Measurements from ENCODE around the gene TDRD7.
"Not testable (repeated sequence)": the region's sequence is repeated elsewhere in the genome, so short reads cannot be mapped to it uniquely, and the experiment has no call there.

Gene TDRD7

GRCh38 chr9:97498846-97499245 lies 87.0 kb downstream of the TDRD7 start:
- Mint-ChIP-seq H3K4me1 (ENCODE audit: low read depth) (peaks cover 11% of the 10 kb centered on the region), H3K36me3 (peaks cover 12% of the 10 kb centered on the region), H3K27me3 (peaks cover 31% of the 10 kb centered on the region)
- not testable (repeated sequence) for H3K27ac Mint-ChIP-seq; H3K9me3 Mint-ChIP-seq (ENCODE audit: low read depth); H3K4me3 Mint-ChIP-seq

DNA sequence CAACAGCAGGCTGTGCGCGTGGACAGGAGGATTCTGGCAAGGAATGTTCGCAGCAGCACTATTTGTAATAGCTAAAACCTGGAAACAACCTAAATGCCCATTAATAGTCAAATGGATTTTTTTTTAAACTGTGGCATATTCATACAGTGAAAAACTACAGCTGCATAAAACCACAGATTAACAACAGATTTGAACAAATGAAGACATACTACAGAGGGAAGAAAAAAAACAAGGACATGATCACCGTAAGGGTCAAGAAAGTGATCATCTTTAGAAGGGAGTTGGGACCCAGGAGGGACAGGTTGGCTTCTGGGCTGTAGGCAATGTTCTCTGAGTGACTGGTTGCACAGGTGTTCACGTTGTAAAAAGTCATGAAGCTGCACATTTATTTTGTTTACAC lies 88.4 kb downstream of the TDRD7 start:
- Mint-ChIP-seq H3K9me3 (ENCODE audit: low read depth) (no peaks in the 10 kb centered on the region), H3K27ac (no peak overlapping the region), H3K27me3 (peaks cover 42% of the 10 kb centered on the region), H3K36me3 (peaks cover 12% of the 10 kb centered on the region), H3K4me3 (peak overlapping the region; percentile 74), H3K4me1 (ENCODE audit: low read depth) (peaks cover 11% of the 10 kb centered on the region)

DNA sequence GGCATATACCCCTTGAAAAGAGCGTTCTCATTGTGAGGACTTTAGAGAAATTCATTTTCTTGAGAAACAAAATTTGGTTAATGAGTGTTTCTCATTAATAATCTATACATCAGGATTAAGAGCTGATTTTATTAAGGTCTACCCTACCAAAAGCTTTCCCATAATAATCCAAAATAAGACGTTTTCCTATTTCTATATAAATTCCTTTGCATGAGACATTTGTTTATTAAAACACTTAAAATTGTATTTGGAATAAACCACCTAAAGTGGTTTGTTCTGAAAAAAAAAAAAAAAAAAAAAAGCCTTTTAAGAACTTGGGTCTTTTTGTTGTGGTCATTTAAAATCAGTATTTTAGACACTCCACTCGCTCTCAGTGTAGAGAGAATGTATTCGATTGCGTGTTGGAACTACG lies 88.9 kb downstream of the TDRD7 start:
- H3K27ac Mint-ChIP-seq, result peak overlapping the region; percentile 11
- H3K27me3 Mint-ChIP-seq, result peaks cover 42% of the 10 kb centered on the region

GRCh38 chr9:97501177-97501971 lies 89.5 kb downstream of the TDRD7 start, which contains the start of gene TMOD1:
TMOD1 (plus strand) TSS chr9:97501666; CDS start chr9:97524189, 22,523 bp downstream.
- Mint-ChIP-seq H3K4me1 (ENCODE audit: low read depth) (peaks cover 11% of the 10 kb centered on the region), H3K27ac (peak within 1 kb of the TSS; percentile 11), H3K4me3 (peak within 1 kb of the TSS; percentile 84), H3K27me3 (peaks cover 42% of the 10 kb centered on the region), H3K9me3 (ENCODE audit: low read depth) (no peaks in the 10 kb centered on the region), H3K36me3 (peaks cover 8% of the 10 kb centered on the region)

More for the DNA sequence above, 88.9 kb downstream of the TDRD7 start:
- H3K4me1 Mint-ChIP-seq (ENCODE audit: low read depth), result peaks cover 11% of the 10 kb centered on the region
- H3K4me3 Mint-ChIP-seq, result peak overlapping the region; percentile 84
- peaks cover 12% of the 10 kb centered on the region for H3K36me3 Mint-ChIP-seq
- H3K9me3 Mint-ChIP-seq (ENCODE audit: low read depth), result no peaks in the 10 kb centered on the region

DNA sequence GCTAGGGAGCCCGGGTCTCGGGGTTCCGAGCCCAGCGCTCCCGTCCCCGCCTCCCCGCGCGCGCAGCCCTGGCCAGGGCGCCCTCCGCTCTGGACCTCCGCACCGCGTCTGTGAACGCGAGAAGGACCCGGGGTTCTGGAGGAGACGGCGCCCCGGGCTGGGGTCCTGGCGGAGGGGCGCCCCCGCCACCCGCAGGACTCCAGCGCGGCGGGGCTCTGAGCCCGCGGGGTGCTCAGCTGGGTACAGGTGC lies 90.0 kb downstream of the TDRD7 start:
- Mint-ChIP-seq H3K27me3 (peaks cover 42% of the 10 kb centered on the region), H3K4me3 (peak overlapping the region; percentile 78), H3K9me3 (ENCODE audit: low read depth) (no peaks in the 10 kb centered on the region), H3K27ac (no peak overlapping the region), H3K4me1 (ENCODE audit: low read depth) (peaks cover 11% of the 10 kb centered on the region), H3K36me3 (peaks cover 3% of the 10 kb centered on the region)

DNA sequence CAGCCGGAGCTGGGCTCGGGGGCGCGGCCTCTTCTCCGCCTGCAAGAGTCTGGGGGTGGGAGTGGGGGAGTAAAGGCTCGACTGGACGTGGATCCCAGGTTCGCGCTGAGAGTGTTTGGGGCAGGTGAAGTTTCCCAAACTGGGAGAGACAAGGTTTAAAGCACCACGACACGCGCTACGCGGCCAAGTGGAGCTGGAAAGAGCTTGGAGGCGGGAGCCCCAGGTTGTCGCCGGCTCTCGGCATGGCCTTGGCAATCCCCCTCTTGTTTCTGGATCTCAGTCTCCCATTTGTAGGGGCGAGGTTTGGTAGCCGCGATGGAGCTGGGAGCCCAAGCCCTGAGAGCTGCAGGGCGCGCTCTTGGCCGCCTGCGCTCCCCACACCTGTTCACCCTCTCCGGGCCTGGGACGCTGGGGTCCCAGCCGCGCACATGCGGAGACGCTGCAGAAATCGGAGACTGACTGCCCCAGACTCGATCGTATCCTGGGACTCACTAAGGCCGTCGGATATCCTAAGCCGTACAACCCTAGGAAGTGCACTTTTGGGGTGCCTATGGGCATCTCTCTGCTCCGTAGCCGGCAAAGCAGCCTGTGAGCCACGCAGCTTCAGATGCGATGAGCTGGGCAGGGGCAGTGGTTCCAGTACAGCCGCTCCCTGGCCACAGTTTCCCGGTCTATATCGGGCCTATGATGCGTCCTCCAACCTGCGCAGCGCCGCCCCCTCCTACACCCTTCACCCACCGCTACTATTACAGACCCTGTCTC lies 90.5 kb downstream of the TDRD7 start:
- H3K4me3 Mint-ChIP-seq, result peak overlapping the region; percentile 78
- peaks cover 11% of the 10 kb centered on the region for H3K4me1 Mint-ChIP-seq (ENCODE audit: low read depth)
- H3K27me3 Mint-ChIP-seq, result peaks cover 42% of the 10 kb centered on the region
- no peaks in the 10 kb centered on the region for H3K36me3 Mint-ChIP-seq
- no peaks in the 10 kb centered on the region for H3K9me3 Mint-ChIP-seq (ENCODE audit: low read depth)
- H3K27ac Mint-ChIP-seq, result no peak overlapping the region

DNA sequence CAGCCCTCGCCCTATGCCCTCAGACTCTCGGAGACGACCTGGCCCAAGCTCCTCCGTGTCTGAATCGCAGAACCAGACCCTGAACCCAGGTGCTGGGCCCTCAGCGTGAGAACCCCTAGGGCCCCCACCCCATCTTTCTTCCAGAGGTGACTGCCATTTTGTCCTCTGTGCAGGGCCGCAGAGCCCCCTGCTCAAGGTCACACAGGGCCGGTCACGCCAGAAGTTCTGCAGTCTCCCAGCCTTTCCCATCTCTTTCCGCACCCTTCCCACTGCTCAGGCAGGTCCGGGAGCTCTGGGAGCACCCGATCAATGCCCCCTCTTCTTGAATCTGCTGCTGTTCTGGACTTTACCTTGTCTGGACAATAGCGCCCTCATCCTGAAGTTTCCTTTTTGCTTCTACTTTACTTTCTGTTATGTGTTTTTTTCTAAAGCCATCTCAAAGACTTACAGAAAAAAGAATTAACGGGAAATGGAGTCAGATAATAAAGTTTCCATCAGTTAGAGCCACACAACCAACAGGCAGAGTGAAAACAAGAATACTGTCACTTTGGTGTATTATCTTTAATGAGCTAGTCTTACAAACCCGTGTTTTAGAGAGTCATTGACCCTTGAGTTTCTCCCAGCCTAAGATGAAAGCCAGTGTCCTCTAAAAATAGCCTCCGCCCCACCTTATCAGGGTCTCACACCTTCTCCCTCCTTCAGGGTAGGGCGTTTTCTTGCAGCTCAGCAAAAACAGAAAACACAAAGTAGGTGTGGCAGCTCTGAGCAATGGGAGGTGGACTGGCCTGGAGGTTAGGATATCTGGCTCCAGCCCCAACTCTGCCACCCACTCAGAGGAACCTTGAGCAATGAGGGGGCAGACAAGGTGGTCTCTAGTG lies 91.3 kb downstream of the TDRD7 start:
- Mint-ChIP-seq H3K27ac (no peak overlapping the region), H3K4me3 (peak overlapping the region; percentile 78), H3K36me3 (no peaks in the 10 kb centered on the region), H3K4me1 (ENCODE audit: low read depth) (peaks cover 11% of the 10 kb centered on the region), H3K27me3 (peaks cover 42% of the 10 kb centered on the region), H3K9me3 (ENCODE audit: low read depth) (no peaks in the 10 kb centered on the region)

DNA sequence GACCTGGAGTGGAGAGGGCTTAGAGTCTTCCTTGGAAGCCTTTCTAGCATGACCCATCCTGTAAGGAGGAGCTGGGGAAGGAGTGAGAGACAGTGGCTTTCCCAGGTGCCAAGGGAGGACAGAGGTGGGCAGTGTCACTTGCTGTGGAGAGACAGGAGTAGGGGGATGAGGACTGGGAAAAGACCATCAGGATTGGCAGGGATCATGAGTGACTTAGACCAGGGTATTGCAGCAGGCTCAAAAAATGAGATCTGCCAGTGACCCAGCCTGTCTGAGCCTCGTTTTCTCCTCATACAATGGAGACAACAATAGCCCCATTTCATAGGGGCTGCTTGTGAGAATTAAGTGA lies 91.9 kb downstream of the TDRD7 start:
- Mint-ChIP-seq H3K36me3 (no peaks in the 10 kb centered on the region), H3K4me1 (ENCODE audit: low read depth) (peaks cover 11% of the 10 kb centered on the region), H3K4me3 (no peak overlapping the region), H3K27ac (no peak overlapping the region), H3K9me3 (ENCODE audit: low read depth) (no peaks in the 10 kb centered on the region), H3K27me3 (peaks cover 43% of the 10 kb centered on the region)

DNA sequence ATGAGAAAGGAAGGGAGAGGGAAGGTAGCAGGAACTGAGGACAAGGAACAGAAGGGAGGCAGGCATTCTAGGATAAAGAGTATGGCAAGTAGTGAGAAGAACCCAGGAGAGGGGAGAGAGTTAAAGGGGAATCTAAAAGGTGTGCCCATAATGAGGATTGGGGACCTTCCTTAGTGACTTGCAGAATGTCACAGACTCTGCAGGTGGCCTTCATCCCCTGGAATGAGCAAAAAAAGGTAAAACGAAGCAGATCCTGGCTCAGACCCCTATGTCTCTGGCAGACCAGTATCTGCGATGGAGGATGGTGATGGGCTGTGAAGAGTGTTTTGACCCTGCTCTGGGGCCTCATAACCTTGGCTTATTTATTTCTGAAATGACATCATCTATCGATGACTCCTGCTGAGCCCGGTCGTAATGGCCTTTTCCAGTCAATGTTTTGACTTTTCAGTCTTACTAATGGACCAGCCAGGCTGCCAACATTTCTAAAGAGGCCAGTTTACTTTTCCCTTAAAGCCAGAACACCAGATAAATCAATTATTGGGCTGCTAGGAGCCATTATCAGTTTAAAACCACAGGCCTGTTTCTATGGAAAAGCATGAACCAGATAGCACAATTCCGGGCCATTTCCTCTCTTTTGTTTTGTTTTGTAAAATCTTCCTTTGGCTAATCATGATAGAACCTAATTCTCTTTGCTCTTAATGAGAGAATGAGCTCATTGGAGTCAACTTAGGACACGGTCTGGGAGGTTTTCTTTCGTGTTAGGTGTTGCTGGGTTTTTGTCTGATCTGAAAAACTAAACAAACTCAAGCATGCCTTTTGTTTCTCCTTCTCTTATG lies 92.7 kb downstream of the TDRD7 start:
- Mint-ChIP-seq H3K9me3 (ENCODE audit: low read depth) (no peaks in the 10 kb centered on the region), H3K4me3 (no peak overlapping the region), H3K27ac (no peak overlapping the region), H3K36me3 (no peaks in the 10 kb centered on the region), H3K27me3 (peaks cover 39% of the 10 kb centered on the region), H3K4me1 (ENCODE audit: low read depth) (peaks cover 11% of the 10 kb centered on the region)

DNA sequence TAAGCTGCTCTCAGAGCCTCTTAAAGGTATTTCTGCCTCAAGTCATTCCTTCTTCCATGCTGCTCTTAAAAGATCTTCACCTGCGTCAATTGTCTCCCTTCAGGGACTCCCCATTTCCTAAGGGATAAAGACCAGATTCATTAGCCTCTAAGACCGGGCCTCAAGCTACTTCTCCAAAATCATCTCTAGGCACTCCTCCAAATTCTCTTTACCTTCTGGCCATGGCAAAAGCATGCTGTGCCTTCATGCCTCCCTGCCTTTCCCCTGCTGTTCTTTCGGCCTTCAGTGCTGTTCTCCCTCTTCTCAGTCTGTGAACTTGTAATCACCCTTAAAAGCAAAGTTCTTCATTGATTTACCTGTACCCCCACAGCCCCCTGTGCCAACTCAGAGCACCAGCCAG lies 93.9 kb downstream of the TDRD7 start:
- H3K27ac Mint-ChIP-seq, result no peak overlapping the region
- H3K9me3 Mint-ChIP-seq (ENCODE audit: low read depth), result no peaks in the 10 kb centered on the region
- H3K27me3 Mint-ChIP-seq, result peaks cover 30% of the 10 kb centered on the region
- H3K36me3 Mint-ChIP-seq, result no peaks in the 10 kb centered on the region
- H3K4me3 Mint-ChIP-seq, result no peak overlapping the region
- peaks cover 9% of the 10 kb centered on the region for H3K4me1 Mint-ChIP-seq (ENCODE audit: low read depth)

DNA sequence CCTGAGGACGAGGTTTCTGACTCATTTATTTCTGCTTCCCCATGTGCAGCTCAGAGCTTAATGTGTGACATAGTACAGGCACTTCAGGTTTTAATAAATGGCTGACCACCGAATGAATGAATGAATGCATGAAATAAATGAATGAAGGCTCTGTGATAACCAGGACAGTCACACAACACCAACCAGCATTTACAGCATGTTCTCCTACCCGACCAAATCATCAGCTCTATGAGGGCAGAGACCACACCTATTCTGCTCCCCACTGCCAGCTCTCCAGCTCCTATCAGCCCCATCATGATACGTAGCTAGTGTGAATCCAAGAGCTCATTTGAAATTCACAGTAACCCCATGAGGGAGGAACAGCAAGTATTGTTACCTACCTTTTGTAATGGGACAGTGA lies 94.4 kb downstream of the TDRD7 start:
- Mint-ChIP-seq H3K36me3 (no peaks in the 10 kb centered on the region), H3K4me1 (ENCODE audit: low read depth) (peaks cover 7% of the 10 kb centered on the region), H3K27me3 (peaks cover 26% of the 10 kb centered on the region), H3K4me3 (no peak overlapping the region), H3K9me3 (ENCODE audit: low read depth) (no peaks in the 10 kb centered on the region), H3K27ac (no peak overlapping the region)

DNA sequence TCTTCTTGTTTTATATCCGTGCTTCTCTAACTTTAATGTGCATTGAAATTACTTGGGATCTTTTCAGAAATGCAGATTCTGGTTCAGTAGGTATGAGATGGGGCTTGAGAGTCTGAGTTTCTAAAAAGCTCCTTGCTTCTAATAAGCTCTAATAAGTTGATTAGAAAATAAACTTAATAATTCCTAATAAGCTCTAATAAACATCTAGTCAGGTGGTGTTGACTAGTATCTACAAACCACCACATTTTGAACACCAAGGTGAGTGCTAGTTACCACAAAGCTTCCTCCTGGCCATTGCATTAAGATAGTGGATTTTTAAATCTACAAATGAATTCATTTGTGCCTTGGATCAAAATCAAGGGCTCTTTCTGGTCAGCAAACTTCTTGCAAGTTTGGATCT lies 94.9 kb downstream of the TDRD7 start:
- Mint-ChIP-seq H3K4me1 (ENCODE audit: low read depth) (peaks cover 7% of the 10 kb centered on the region), H3K27me3 (peaks cover 26% of the 10 kb centered on the region), H3K9me3 (ENCODE audit: low read depth) (no peaks in the 10 kb centered on the region), H3K4me3 (no peak overlapping the region), H3K27ac (no peak overlapping the region), H3K36me3 (no peaks in the 10 kb centered on the region)

DNA sequence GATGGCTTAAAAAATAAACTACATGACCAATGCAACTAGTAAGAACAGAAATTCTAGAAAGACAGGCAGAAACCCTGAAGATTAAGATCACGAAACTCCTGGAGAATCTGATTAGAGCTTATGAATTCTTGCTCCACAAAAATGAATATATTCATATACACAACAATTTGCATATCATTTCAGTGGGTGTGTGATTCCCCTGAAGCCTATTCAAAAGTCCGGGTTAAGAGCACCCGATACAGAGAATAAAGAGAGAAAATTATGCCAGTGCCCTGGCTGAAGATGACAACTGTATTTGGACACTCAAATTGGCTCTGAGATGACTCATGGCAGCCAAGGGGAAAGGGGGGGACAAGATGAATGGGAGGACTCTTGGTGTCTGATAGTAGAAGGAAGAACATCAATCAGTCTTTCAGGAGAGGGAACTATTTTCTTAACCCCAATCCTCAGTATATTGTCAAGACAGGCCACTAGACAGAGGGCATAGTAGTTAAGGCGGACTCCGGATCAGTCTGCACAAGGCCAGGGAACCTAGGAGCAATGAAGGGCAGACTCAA lies 95.6 kb downstream of the TDRD7 start:
- no peaks in the 10 kb centered on the region for H3K9me3 Mint-ChIP-seq (ENCODE audit: low read depth)
- H3K4me1 Mint-ChIP-seq (ENCODE audit: low read depth), result peaks cover 7% of the 10 kb centered on the region
- H3K27ac Mint-ChIP-seq, result no peak overlapping the region

DNA sequence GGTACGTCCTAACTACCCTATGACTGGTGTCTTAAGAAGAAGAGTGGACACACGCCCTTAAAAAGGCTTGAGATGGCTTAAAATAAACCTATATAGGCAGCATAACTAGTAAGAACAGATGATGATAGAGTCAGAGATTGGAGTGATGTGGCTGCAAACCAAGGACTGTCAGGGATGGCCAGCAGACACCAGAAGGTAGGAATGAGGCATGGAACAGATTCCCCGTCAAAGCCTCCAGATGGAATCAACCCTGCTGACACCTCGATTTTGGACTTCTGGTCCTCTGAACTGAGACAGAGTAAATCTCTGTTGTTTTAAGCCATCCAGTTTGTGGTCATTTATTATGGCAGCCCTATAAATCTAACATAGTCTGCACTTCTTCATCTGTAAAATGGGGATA lies 97.0 kb downstream of the TDRD7 start:
- H3K4me1 Mint-ChIP-seq (ENCODE audit: low read depth), result no peaks in the 10 kb centered on the region
- no peak overlapping the region for H3K4me3 Mint-ChIP-seq
- H3K27ac Mint-ChIP-seq, result no peak overlapping the region
- no peaks in the 10 kb centered on the region for H3K9me3 Mint-ChIP-seq (ENCODE audit: low read depth)
- H3K27me3 Mint-ChIP-seq, result peaks cover 13% of the 10 kb centered on the region
- no peaks in the 10 kb centered on the region for H3K36me3 Mint-ChIP-seq

More for the DNA sequence above, 95.6 kb downstream of the TDRD7 start:
- Mint-ChIP-seq H3K27me3 (peaks cover 26% of the 10 kb centered on the region), H3K36me3 (no peaks in the 10 kb centered on the region), H3K4me3 (no peak overlapping the region)
